HCT116 (cell line): ENCODE measurements around the gene GAK. TPM values are rescaled to one million over a fixed set of nuclear protein-coding genes. Genes with fewer than 3 reads are reported as not detected.

ENCODE experiments used
- ATAC-seq: fragments of 200-7000 bp; cut with Tn5 transposase; 2 replicates; pipeline ENCODE4 v1.9.1; 2020; ENCODE audit warnings: mild to moderate bottlenecking, moderate library complexity
- BruUV-seq: library from RNA; stranded (reverse); fragments of 400-500 nt; replicated peaks from 2 replicates; lab custom pipeline; 2021; lab: Mats Ljungman, UMichigan
- CTCF ChIA-PET: fragments of 300-600 bp; sonication (Branson Sonifier 250); formaldehyde crosslinking; loops from one replicate; lab custom pipeline; 2021; ENCODE audit warnings: antibody characterized with exemption; lab: Charles Lee
- POLR2A ChIA-PET: fragments of 300-600, 350-600 bp; sonication (Branson Sonifier 250); formaldehyde crosslinking; loops from one replicate; lab custom pipeline; 2021; ENCODE audit warnings: antibody characterized with exemption; lab: Charles Lee
- RAD21 ChIA-PET, 2 experiments: fragments of 300-600 bp; sonication (Branson Sonifier 250); formaldehyde crosslinking; loops; one replicate each; lab custom pipeline; 2023; ENCODE audit warnings: low total read pairs in 2 of 2; ENCODE audit not compliant: uncharacterized antibody in 2 of 2, unreplicated experiment in 2 of 2, low non-redundant PET in 1 of 2; lab: Charles Lee
- DNase-seq: peaks from one replicate; pipeline ENCODE4 v3.0.0-alpha.2; 2010; ENCODE audit warnings: low read depth, low spot score
- H2AFZ ChIP-seq: fragments of 200-600 bp; shearing (Covaris generic), sonication (generic); 2 replicates; pipeline ENCODE4 v1.6.1; 2017; ENCODE audit warnings: low read depth, mixed run types, mixed read lengths, antibody characterized with exemption, low read length; ENCODE audit not compliant: poor library complexity, severe bottlenecking
- H3K27ac ChIP-seq: 2 replicates; pipeline ENCODE4 v1.5.1; 2012; ENCODE audit warnings: low read depth, low read length
- H3K27me3 ChIP-seq: fragments of 200-600 bp; sonication (generic); 2 replicates; pipeline ENCODE4 v1.6.1; 2016; ENCODE audit warnings: mixed run types, low read length, mixed read lengths; ENCODE audit not compliant: insufficient read depth
- H3K36me3 ChIP-seq, 2 experiments: fragments of 200-500 bp in 1 of 2; fragments of 200-600 bp in 1 of 2; sonication (Bioruptor generic) in 1 of 2; sonication (generic) in 1 of 2; 2 replicates each; pipeline versions ENCODE4 v1.5.1 to v1.6.1; 2014 to 2016; ENCODE audit warnings: low read length in 2 of 2, inconsistent platforms in 1 of 2, mixed read lengths in 1 of 2, mixed run types in 1 of 2; ENCODE audit not compliant: insufficient read depth in 2 of 2, control insufficient read depth in 1 of 2
- H3K4me1 ChIP-seq, 2 experiments: fragments of 200-600 bp in 1 of 2; sonication (generic) in 1 of 2; 2 replicates each; pipeline versions ENCODE4 v1.5.1 to v1.6.1; 2012 to 2017; ENCODE audit warnings: low read length in 2 of 2, inconsistent platforms in 1 of 2, mild to moderate bottlenecking in 1 of 2, mixed read lengths in 1 of 2, mixed run types in 1 of 2, moderate library complexity in 1 of 2; ENCODE audit not compliant: insufficient read depth in 2 of 2, control insufficient read depth in 1 of 2
- H3K4me2 ChIP-seq: fragments of 200-600 bp; sonication (generic); 2 replicates; pipeline ENCODE4 v1.6.1; 2017; ENCODE audit warnings: mixed run types, low read length, mixed read lengths
- H3K4me3 ChIP-seq, 2 experiments: fragments of 200-600 bp in 1 of 2; sonication (generic) in 1 of 2; replicated peaks in 1 of 2; 2 replicates each; pipeline ENCODE4 v1.5.1; 2011 to 2016; ENCODE audit warnings: low read length in 2 of 2, control low read depth in 1 of 2, low read depth in 1 of 2, mild to moderate bottlenecking in 1 of 2, mixed read lengths in 1 of 2, mixed run types in 1 of 2
- H3K79me2 ChIP-seq: fragments of 200-600 bp; sonication (generic); 2 replicates; pipeline ENCODE4 v1.6.1; 2017; ENCODE audit warnings: mild to moderate bottlenecking, mixed run types, low read length, moderate library complexity, mixed read lengths; ENCODE audit not compliant: insufficient read depth
- H3K9ac ChIP-seq: fragments of 200-600 bp; sonication (generic); 2 replicates; pipeline ENCODE4 v1.6.1; 2016; ENCODE audit warnings: low read length, mixed read lengths
- H3K9me2 ChIP-seq: fragments of 200-600 bp; sonication (generic), shearing (Covaris generic); 2 replicates; pipeline ENCODE4 v1.6.1; 2017; ENCODE audit warnings: mixed run types, mild to moderate bottlenecking, moderate library complexity; ENCODE audit not compliant: insufficient read depth
- H3K9me3 ChIP-seq, 2 experiments: fragments of 200-500 bp in 1 of 2; fragments of 200-600 bp in 1 of 2; sonication (Bioruptor generic) in 1 of 2; sonication (generic) in 1 of 2; 2 replicates each; pipeline ENCODE4 v1.6.1; 2014 to 2017; ENCODE audit warnings: low read length in 2 of 2, mixed read lengths in 2 of 2, inconsistent platforms in 1 of 2, low read depth in 1 of 2, mild to moderate bottlenecking in 1 of 2, mixed run types in 1 of 2, moderate library complexity in 1 of 2; ENCODE audit not compliant: control insufficient read depth in 1 of 2, insufficient read depth in 1 of 2
- H4K20me1 ChIP-seq: fragments of 200-600 bp; sonication (generic), shearing (Covaris generic); 2 replicates; pipeline ENCODE4 v1.6.1; 2017; ENCODE audit warnings: mixed run types, mild to moderate bottlenecking, moderate library complexity; ENCODE audit not compliant: insufficient read depth
- CEBPB ChIP-seq: IDR thresholded peaks from 2 replicates; pipeline ENCODE4 v1.6.1; 2012; ENCODE audit warnings: low read depth
- ELF1 ChIP-seq: IDR thresholded peaks from 2 replicates; pipeline ENCODE4 v1.6.1; 2012; ENCODE audit warnings: low read depth, borderline replicate concordance
- JUND ChIP-seq: IDR thresholded peaks from 2 replicates; pipeline ENCODE4 v1.6.1; 2012
- POLR2A ChIP-seq: IDR thresholded peaks from 2 replicates; pipeline ENCODE4 v1.7.0; 2011; ENCODE audit warnings: borderline replicate concordance; ENCODE audit not compliant: insufficient read depth, insufficient read length; ENCODE audit errors: extremely low read depth
- RAD21 ChIP-seq: IDR thresholded peaks from 2 replicates; pipeline ENCODE4 v1.6.1; 2012; ENCODE audit warnings: low read depth, mild to moderate bottlenecking
- SIN3A ChIP-seq: IDR thresholded peaks from 2 replicates; pipeline ENCODE4 v1.6.1; 2012; ENCODE audit warnings: low read depth
- TCF7L2 ChIP-seq: IDR thresholded peaks from 2 replicates; pipeline ENCODE4 v1.7.0; 2011; ENCODE audit warnings: borderline replicate concordance, inconsistent platforms; ENCODE audit not compliant: insufficient read depth, insufficient read length; ENCODE audit errors: extremely low read depth
- ZFX ChIP-seq: fragments of 450-650 bp; IDR thresholded peaks from 2 replicates; pipeline ENCODE4 v1.6.1; 2017
- ZNF274 ChIP-seq: fragments of 200-500 bp; sonication (Bioruptor generic); IDR thresholded peaks from 2 replicates; pipeline ENCODE4 v1.6.1; 2014; ENCODE audit warnings: mild to moderate bottlenecking, low read depth, low read length, inconsistent platforms
- intact Hi-C: fragments of 100-400 bp; cut with micrococcal nuclease; formaldehyde crosslinking; loops from 2 replicates; pipeline ENCODE4 v1.10.0; 2022
- total RNA-seq: library from RNA; stranded (reverse); gene quantifications from one replicate; pipeline ENCODE4 v1.2.1, GENCODE V29; 2021; ENCODE audit not compliant: unreplicated experiment
- TF ChIP-seq, protein P1 (sequence below): IDR thresholded peaks from 2 replicates; pipeline ENCODE4 v1.6.1; 2012
- TF ChIP-seq, protein P2 (sequence below): IDR thresholded peaks from 2 replicates; pipeline ENCODE4 v1.6.1; 2012
- TF ChIP-seq, protein P3 (sequence below), 3 experiments: fragments of 200-600 bp in 1 of 3; sonication (generic) in 1 of 3; IDR thresholded peaks in 2 of 3; conservative IDR thresholded peaks in 1 of 3; 2 replicates each; pipeline ENCODE4 v1.5.1; 2012 to 2017; ENCODE audit warnings: low read depth in 2 of 3, low read length in 2 of 3, antibody characterized with exemption in 1 of 3, borderline replicate concordance in 1 of 3, control low read depth in 1 of 3, mild to moderate bottlenecking in 1 of 3, mixed read lengths in 1 of 3, mixed run types in 1 of 3, moderate library complexity in 1 of 3; ENCODE audit not compliant: insufficient read depth in 1 of 3

The GAK gene
- total RNA-seq, 1 experiment from 2014 or later: 123 TPM

DNA sequence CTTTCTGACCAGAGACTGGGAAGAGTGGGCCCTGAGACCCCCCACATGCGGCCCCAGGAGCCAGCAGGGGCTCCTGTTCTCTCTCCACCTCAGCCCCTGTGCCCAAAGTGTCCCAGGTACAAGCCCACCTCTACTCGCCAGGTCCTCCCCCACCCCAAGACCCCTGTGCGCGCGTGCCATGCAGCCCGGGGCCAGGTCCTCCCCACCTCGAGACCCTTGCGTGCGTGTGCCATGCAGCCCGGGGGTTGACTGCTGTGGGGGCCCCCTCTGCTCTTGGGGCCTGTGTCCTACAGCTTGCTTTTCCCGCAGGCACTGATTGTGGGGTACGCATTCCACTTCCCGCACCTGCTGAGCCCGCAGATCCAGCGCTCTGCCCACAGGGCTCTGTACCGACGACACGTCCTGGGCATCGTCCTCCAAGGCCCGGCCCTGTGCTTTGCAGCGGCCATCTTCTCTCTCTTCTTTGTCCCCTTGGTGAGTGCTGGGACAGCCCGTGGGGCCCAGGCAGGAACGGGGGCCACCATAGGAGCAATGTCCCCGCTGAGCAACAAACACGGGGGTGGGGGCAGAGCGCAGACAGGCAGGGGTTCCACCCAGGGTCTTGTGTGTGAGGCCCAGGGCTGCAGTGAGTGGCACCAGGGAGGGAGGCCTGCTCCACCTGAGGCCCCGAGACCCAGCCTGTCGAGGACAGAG lies 20.9 kb upstream of the GAK start:
- no peak overlapping the region for H3K4me2 ChIP-seq
- no peaks in the 10 kb centered on the region for H3K9me2 ChIP-seq
- POLR2A ChIA-PET: no interaction called here
- no peaks in the 10 kb centered on the region for H3K27me3 ChIP-seq
- BruUV-seq: no TSS peak
- no peaks in the 10 kb centered on the region for H3K4me1 ChIP-seq
- CTCF ChIA-PET: no interaction called here
- intact Hi-C loops: no loop called here
- H2AFZ ChIP-seq: no peak overlapping the region
- no peaks in the 10 kb centered on the region for H3K9me3 ChIP-seq
- no peaks in the 10 kb centered on the region for H4K20me1 ChIP-seq
- no peaks in the 10 kb centered on the region for H3K36me3 ChIP-seq
- TF ChIP-seq, protein P1, sequence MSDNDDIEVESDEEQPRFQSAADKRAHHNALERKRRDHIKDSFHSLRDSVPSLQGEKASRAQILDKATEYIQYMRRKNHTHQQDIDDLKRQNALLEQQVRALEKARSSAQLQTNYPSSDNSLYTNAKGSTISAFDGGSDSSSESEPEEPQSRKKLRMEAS: no peak
- TF ChIP-seq TCF7L2 (no peak), SIN3A (no peak), RAD21 (no peak), ELF1 (no peak), JUND (no peak), POLR2A (no peak)
- TF ChIP-seq, protein P2, sequence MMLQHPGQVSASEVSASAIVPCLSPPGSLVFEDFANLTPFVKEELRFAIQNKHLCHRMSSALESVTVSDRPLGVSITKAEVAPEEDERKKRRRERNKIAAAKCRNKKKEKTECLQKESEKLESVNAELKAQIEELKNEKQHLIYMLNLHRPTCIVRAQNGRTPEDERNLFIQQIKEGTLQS: no peak
- no peak for ATAC-seq
- H3K79me2 ChIP-seq: no peaks in the 10 kb centered on the region
- no peak overlapping the region for H3K27ac ChIP-seq
- RAD21 ChIA-PET: no interaction called here
- no peak overlapping the region for H3K4me3 ChIP-seq
- no peak overlapping the region for H3K9ac ChIP-seq
- DNase-seq: no peak

DNA sequence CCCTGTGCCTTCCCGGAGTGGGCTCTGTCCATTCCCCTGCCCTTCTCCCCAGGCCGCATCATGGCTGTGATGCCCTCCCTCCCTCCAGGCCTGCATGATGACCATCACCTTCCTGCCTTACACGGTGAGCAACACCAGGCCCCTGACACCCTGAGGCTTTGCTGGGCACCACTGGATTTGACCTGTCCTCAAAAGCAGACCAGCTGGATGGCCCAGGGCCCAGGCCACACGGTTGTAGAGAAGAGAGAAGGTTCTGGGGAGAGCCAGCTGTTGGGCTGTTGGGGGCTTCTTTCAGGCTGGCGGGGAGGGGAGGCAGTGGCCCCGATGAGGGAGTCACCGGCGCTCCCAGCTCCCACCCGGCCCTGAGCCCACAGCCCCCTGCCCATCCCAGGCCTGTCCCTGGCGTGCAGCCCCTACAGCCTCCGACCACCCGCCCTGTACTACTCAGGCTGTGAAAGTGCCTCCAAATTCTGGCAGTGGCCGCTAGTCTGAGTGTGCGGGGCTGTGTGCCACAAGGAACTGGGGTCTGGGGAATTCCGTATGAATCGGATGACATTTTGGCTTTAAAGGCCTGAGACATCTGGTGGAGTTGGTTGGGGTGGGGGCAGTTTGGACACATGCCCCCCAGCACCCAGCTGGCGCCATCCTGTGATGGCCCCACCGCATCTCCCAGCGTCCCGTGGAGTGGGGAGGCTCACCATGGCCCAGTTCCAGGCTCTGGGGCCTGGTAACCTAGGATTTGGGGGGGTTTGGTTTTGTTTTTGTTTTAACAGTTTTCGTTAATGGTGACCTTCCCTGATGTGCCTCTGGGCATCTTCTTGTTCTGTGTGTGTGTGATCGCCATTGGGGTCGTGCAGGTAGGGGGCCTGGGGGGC lies 19.7 kb upstream of the GAK start:
- RAD21 ChIA-PET: no interaction called here
- Histone ChIP-seq H3K4me2 (no peak overlapping the region), H3K9ac (no peak overlapping the region)

More for the DNA sequence above, 19.7 kb upstream of the GAK start:
- Histone ChIP-seq H3K9me2 (no peaks in the 10 kb centered on the region), H3K4me3 (no peak overlapping the region), H3K27me3 (no peaks in the 10 kb centered on the region), H3K9me3 (no peaks in the 10 kb centered on the region), H3K4me1 (no peaks in the 10 kb centered on the region), H3K79me2 (no peaks in the 10 kb centered on the region), H2AFZ (no peak overlapping the region), H3K36me3 (no peaks in the 10 kb centered on the region), H3K27ac (no peak overlapping the region), H4K20me1 (no peaks in the 10 kb centered on the region)
- ChIA-PET CTCF (no interaction called here), POLR2A (no interaction called here)
- intact Hi-C loops: no loop called here
- DNase-seq (no peak), ATAC-seq (no peak)
- no TSS peak for BruUV-seq
- TF ChIP-seq, protein P3, sequence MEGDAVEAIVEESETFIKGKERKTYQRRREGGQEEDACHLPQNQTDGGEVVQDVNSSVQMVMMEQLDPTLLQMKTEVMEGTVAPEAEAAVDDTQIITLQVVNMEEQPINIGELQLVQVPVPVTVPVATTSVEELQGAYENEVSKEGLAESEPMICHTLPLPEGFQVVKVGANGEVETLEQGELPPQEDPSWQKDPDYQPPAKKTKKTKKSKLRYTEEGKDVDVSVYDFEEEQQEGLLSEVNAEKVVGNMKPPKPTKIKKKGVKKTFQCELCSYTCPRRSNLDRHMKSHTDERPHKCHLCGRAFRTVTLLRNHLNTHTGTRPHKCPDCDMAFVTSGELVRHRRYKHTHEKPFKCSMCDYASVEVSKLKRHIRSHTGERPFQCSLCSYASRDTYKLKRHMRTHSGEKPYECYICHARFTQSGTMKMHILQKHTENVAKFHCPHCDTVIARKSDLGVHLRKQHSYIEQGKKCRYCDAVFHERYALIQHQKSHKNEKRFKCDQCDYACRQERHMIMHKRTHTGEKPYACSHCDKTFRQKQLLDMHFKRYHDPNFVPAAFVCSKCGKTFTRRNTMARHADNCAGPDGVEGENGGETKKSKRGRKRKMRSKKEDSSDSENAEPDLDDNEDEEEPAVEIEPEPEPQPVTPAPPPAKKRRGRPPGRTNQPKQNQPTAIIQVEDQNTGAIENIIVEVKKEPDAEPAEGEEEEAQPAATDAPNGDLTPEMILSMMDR (IDR thresholded peaks at IDR 0.05 in 2 of 3, conservative IDR thresholded peaks at IDR 0.05 in 1 of 3; ENCODE audit: borderline replicate concordance in 1 of 3, insufficient read depth in 1 of 3, low read depth in 2 of 3, low read length in 2 of 3): no peak
- TF ChIP-seq ZNF274 (no peak), SIN3A (no peak), ZFX (no peak), CEBPB (no peak)
